Ovary (tissue), 3 donors: ENCODE data around the gene ARHGAP22.

Experiments used
- POLR2A ChIP-seq: fragments of 450-650 bp; IDR thresholded peaks from one replicate; pipeline ENCODE4 v1.6.1; 2017; ENCODE audit warnings: antibody characterized with exemption, mild to moderate bottlenecking, moderate library complexity
- TF ChIP-seq, protein P1 (sequence below), 3 donors: fragments of 450-650 bp in 2 of 3; fragments of 200-600 bp in 1 of 3; IDR thresholded peaks; one replicate each; pipeline versions ENCODE4 v1.5.1 to v1.8.0; 2016 to 2022; ENCODE audit warnings: antibody characterized with exemption in 3 of 3, mild to moderate bottlenecking in 1 of 3
- donor health status: DM: no; HTN: no; CAD: no.

DNA sequence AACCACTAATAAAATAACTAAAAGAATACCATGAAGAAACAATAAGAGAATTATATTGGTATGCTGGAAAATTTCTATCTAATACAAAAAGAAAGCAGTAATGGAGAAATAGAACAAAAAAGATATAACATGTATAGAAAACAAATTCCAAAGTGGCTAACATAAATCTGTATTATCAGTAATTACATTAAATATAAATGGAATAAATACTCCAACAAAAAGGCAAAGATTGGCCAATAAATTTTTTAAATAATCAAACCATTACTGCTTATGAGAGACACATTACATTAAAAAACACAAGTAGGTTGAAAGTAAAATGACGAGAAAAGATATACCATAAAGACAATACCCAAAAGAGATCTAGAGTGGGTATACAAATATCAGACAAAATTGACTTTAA is 90.0 kb downstream of the ARHGAP22 start:
- TF ChIP-seq, protein P1, sequence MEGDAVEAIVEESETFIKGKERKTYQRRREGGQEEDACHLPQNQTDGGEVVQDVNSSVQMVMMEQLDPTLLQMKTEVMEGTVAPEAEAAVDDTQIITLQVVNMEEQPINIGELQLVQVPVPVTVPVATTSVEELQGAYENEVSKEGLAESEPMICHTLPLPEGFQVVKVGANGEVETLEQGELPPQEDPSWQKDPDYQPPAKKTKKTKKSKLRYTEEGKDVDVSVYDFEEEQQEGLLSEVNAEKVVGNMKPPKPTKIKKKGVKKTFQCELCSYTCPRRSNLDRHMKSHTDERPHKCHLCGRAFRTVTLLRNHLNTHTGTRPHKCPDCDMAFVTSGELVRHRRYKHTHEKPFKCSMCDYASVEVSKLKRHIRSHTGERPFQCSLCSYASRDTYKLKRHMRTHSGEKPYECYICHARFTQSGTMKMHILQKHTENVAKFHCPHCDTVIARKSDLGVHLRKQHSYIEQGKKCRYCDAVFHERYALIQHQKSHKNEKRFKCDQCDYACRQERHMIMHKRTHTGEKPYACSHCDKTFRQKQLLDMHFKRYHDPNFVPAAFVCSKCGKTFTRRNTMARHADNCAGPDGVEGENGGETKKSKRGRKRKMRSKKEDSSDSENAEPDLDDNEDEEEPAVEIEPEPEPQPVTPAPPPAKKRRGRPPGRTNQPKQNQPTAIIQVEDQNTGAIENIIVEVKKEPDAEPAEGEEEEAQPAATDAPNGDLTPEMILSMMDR (IDR thresholded peaks at IDR 0.05), result no peak
- TF ChIP-seq POLR2A, result no peak
